IMR-90 (cell line): Measurements from ENCODE around the gene PSTK. TPM values are rescaled to one million over a fixed set of nuclear protein-coding genes. Genes with fewer than 3 reads are reported as not detected.
A peak's percentile ranks its signal among the peaks of the same experiment; 100 is the strongest.

Source experiments
- ATAC-seq: fragments of 200-7000 bp; cut with Tn5 transposase; 2 replicates; pipeline ENCODE4 v1.9.1; 2020; ENCODE audit warnings: low read depth, mild to moderate bottlenecking, moderate library complexity
- BruUV-seq: library from RNA; stranded (reverse); fragments of 400-500 nt; replicated peaks from 2 replicates; lab custom pipeline; 2021; lab: Mats Ljungman, UMichigan
- CTCF ChIA-PET: fragments of 300-600 bp; formaldehyde crosslinking; extraction: SDS; loops from one replicate; lab custom pipeline; 2021; ENCODE audit warnings: antibody characterized with exemption; lab: Yijun Ruan, JAX
- POLR2A ChIA-PET: fragments of 300-600 bp; sonication (Branson Sonifier 250); formaldehyde crosslinking; loops from one replicate; lab custom pipeline; 2022; ENCODE audit warnings: antibody characterized with exemption; ENCODE audit not compliant: unreplicated experiment; lab: Charles Lee
- DNase-seq: peaks from one replicate; pipeline ENCODE4 v3.0.0; 2013
- H2AFZ ChIP-seq: replicated peaks from 2 replicates; pipeline ENCODE3; 2013; ENCODE audit warnings: low read length, mild to moderate bottlenecking; ENCODE audit not compliant: poor library complexity
- H2AK5ac ChIP-seq: 2 replicates; pipeline ENCODE4 v1.6.1; 2013; ENCODE audit warnings: low read depth, low read length, inconsistent platforms
- H2AK9ac ChIP-seq: replicated peaks from 2 replicates; pipeline ENCODE3; 2013; ENCODE audit warnings: mild to moderate bottlenecking, low read depth, low read length, moderate library complexity; ENCODE audit not compliant: poor library complexity
- H2BK120ac ChIP-seq: 2 replicates; pipeline ENCODE4 v1.6.1; 2013; ENCODE audit warnings: low read depth, low read length, inconsistent platforms
- H2BK15ac ChIP-seq: 3 replicates; pipeline ENCODE4 v1.6.1; 2013; ENCODE audit warnings: low read depth, low read length, inconsistent platforms
- H2BK20ac ChIP-seq: 2 replicates; pipeline ENCODE4 v1.6.1; 2013; ENCODE audit warnings: low read depth, mild to moderate bottlenecking, inconsistent platforms, low read length, moderate library complexity
- H2BK5ac ChIP-seq: 2 replicates; pipeline ENCODE4 v1.6.1; 2013; ENCODE audit warnings: mild to moderate bottlenecking, low read depth, low read length, inconsistent platforms; ENCODE audit not compliant: poor library complexity, severe bottlenecking
- H3K14ac ChIP-seq: replicated peaks from 2 replicates; pipeline ENCODE4 v1.6.1; 2013; ENCODE audit warnings: low read depth, low read length, inconsistent platforms
- H3K18ac ChIP-seq: 2 replicates; pipeline ENCODE4 v1.6.1; 2013; ENCODE audit warnings: low read depth, low read length, control low read depth
- H3K23ac ChIP-seq: 2 replicates; pipeline ENCODE4 v1.6.1; 2013; ENCODE audit warnings: low read depth, low read length, inconsistent platforms
- H3K27ac ChIP-seq: 2 replicates; pipeline ENCODE4 v1.5.1; 2013; ENCODE audit warnings: mild to moderate bottlenecking, control low read depth, low read length; ENCODE audit not compliant: insufficient read depth
- H3K27me3 ChIP-seq: 2 replicates; pipeline ENCODE4 v1.6.1; 2013; ENCODE audit warnings: low read length; ENCODE audit not compliant: control insufficient read depth, insufficient read depth
- H3K36me3 ChIP-seq: 2 replicates; pipeline ENCODE4 v1.6.1; 2013; ENCODE audit warnings: low read length, mixed read lengths; ENCODE audit not compliant: control insufficient read depth, insufficient read depth
- H3K4ac ChIP-seq: 2 replicates; pipeline ENCODE4 v1.6.1; 2013; ENCODE audit warnings: low read depth, low read length, inconsistent platforms
- H3K4me1 ChIP-seq: 2 replicates; pipeline ENCODE4 v1.6.1; 2013; ENCODE audit warnings: low read length, mixed read lengths; ENCODE audit not compliant: control insufficient read depth, insufficient read depth
- H3K4me2 ChIP-seq: 2 replicates; pipeline ENCODE4 v1.6.1; 2013; ENCODE audit warnings: low read depth, mild to moderate bottlenecking, control low read depth, low read length, moderate library complexity
- H3K4me3 ChIP-seq: 2 replicates; pipeline ENCODE4 v1.5.1; 2013; ENCODE audit warnings: low read depth, mild to moderate bottlenecking, control low read depth, low read length, moderate library complexity; ENCODE audit not compliant: insufficient read depth
- H3K56ac ChIP-seq: 2 replicates; pipeline ENCODE4 v1.6.1; 2013; ENCODE audit warnings: low read length, inconsistent platforms; ENCODE audit not compliant: insufficient read depth; ENCODE audit errors: extremely low read depth
- H3K79me1 ChIP-seq, 2 experiments: 2 replicates each; pipeline ENCODE4 v1.6.1; 2013; ENCODE audit warnings: low read length in 2 of 2, inconsistent platforms in 1 of 2, low read depth in 1 of 2
- H3K9ac ChIP-seq: 2 replicates; pipeline ENCODE4 v1.6.1; 2013; ENCODE audit warnings: low read depth, low read length, control low read depth
- H3K9me1 ChIP-seq: 2 replicates; pipeline ENCODE4 v1.6.1; 2013; ENCODE audit warnings: low read length, inconsistent platforms; ENCODE audit not compliant: insufficient read depth
- H3K9me3 ChIP-seq: 2 replicates; pipeline ENCODE4 v1.6.1; 2013; ENCODE audit warnings: low read length; ENCODE audit not compliant: control insufficient read depth, insufficient read depth
- H4K20me1 ChIP-seq: 2 replicates; pipeline ENCODE4 v1.6.1; 2013; ENCODE audit warnings: low read length, inconsistent platforms; ENCODE audit not compliant: insufficient read depth
- H4K5ac ChIP-seq: 2 replicates; pipeline ENCODE4 v1.6.1; 2013; ENCODE audit warnings: mild to moderate bottlenecking, low read depth, low read length, control low read depth
- H4K8ac ChIP-seq, 2 experiments: 2 replicates each; pipeline ENCODE4 v1.6.1; 2013; ENCODE audit warnings: low read depth in 2 of 2, low read length in 2 of 2, control low read depth in 1 of 2, inconsistent platforms in 1 of 2
- H4K91ac ChIP-seq: 2 replicates; pipeline ENCODE4 v1.6.1; 2013; ENCODE audit warnings: low read depth, low read length, inconsistent platforms; ENCODE audit not compliant: insufficient read depth
- BHLHE40 ChIP-seq: fragments of 150-350 bp; IDR thresholded peaks from 2 replicates; pipeline ENCODE4 v1.6.1; 2016; ENCODE audit warnings: mild to moderate bottlenecking, low read depth, low read length
- CEBPB ChIP-seq: IDR thresholded peaks from 2 replicates; pipeline ENCODE4 v1.6.1; 2012; ENCODE audit warnings: low read depth, low read length, improper control_type of control experiment
- ELK1 ChIP-seq: fragments of 150-350 bp; IDR thresholded peaks from 2 replicates; pipeline ENCODE4 v1.6.1; 2016; ENCODE audit warnings: low read depth, mild to moderate bottlenecking, low read length, moderate library complexity, borderline replicate concordance
- FOS ChIP-seq: fragments of 150-350 bp; IDR thresholded peaks from 2 replicates; pipeline ENCODE4 v1.6.1; 2016; ENCODE audit warnings: low read depth, low read length
- MAZ ChIP-seq: IDR thresholded peaks from 2 replicates; pipeline ENCODE4 v1.6.1; 2012; ENCODE audit warnings: low read depth, mild to moderate bottlenecking, low read length, improper control_type of control experiment, moderate library complexity, borderline replicate concordance
- MXI1 ChIP-seq: IDR thresholded peaks from 2 replicates; pipeline ENCODE4 v1.6.1; 2012; ENCODE audit warnings: low read depth, mild to moderate bottlenecking, low read length, moderate library complexity, borderline replicate concordance
- NFE2L2 ChIP-seq: fragments of 150-350 bp; IDR thresholded peaks from 2 replicates; pipeline ENCODE4 v1.6.1; 2016; ENCODE audit warnings: low read depth, mild to moderate bottlenecking, low read length
- POLR2A ChIP-seq: IDR thresholded peaks from 2 replicates; pipeline ENCODE4 v1.6.1; 2012; ENCODE audit warnings: mild to moderate bottlenecking, low read depth, low read length
- RAD21 ChIP-seq: IDR thresholded peaks from 2 replicates; pipeline ENCODE4 v1.6.1; 2012; ENCODE audit warnings: low read length, improper control_type of control experiment
- RFX5 ChIP-seq: IDR thresholded peaks from 2 replicates; pipeline ENCODE4 v1.8.0; 2012; ENCODE audit warnings: low read depth, mild to moderate bottlenecking, low read length, moderate library complexity
- WGBS, 2 experiments: methylation state at CpG; one replicate each; pipeline versions ENCODE4 v1.1.5 to v1.1.7; 2013; ENCODE audit warnings: missing lambda C conversion rate in 2 of 2; ENCODE audit not compliant: insufficient read length in 1 of 2; ENCODE audit errors: extremely low coverage in 2 of 2; 5-methylcytosine and 5-hydroxymethylcytosine counted together
- dilution Hi-C: fragments of 300-500 bp; cut with HindIII; formaldehyde crosslinking; loops from one replicate; pipeline ENCODE4 v1.14.3; 2018; ENCODE audit warnings: low sequenced_read_pairs; ENCODE audit not compliant: unreplicated experiment
- in situ Hi-C: fragments of 300-500 bp; cut with MboI; formaldehyde crosslinking; loops from 3 replicates; pipeline ENCODE4 v1.14.3; 2019; ENCODE audit warnings: low sequenced_read_pairs, inconsistent platforms, mixed read lengths
- intact Hi-C: fragments of 100-400 bp; cut with micrococcal nuclease; formaldehyde crosslinking; loops from 2 replicates; pipeline ENCODE4 v1.10.0; 2022
- polyA plus RNA-seq, 3 experiments: library from polyadenylated mRNA; depleted of rRNA; stranded (reverse); fragments of >200 nt; gene quantifications; 2 replicates each; pipeline ENCODE4 v1.2.3, GENCODE V29; 2012; ENCODE audit warnings: low replicate concordance in 1 of 3
- total RNA-seq: library from RNA; depleted of rRNA; stranded (reverse); fragments of >200 nt; gene quantifications from 2 replicates; pipeline ENCODE4 v1.2.3, GENCODE V29; 2012
- TF ChIP-seq, protein P1 (sequence below): fragments of 150-350 bp; IDR thresholded peaks from 2 replicates; pipeline ENCODE4 v1.6.1; 2017; ENCODE audit warnings: mild to moderate bottlenecking, antibody characterized with exemption, low read length, low read depth
- TF ChIP-seq, protein P2 (sequence below): conservative IDR thresholded peaks from 2 replicates; pipeline ENCODE4 v1.5.1; 2012; ENCODE audit warnings: mild to moderate bottlenecking, low read depth, low read length, improper control_type of control experiment

PSTK gene
- total and polyA plus RNA-seq, 2 of the 4 experiments (the other 2 are of a cell fraction): 4.1 to 4.2 TPM

DNA sequence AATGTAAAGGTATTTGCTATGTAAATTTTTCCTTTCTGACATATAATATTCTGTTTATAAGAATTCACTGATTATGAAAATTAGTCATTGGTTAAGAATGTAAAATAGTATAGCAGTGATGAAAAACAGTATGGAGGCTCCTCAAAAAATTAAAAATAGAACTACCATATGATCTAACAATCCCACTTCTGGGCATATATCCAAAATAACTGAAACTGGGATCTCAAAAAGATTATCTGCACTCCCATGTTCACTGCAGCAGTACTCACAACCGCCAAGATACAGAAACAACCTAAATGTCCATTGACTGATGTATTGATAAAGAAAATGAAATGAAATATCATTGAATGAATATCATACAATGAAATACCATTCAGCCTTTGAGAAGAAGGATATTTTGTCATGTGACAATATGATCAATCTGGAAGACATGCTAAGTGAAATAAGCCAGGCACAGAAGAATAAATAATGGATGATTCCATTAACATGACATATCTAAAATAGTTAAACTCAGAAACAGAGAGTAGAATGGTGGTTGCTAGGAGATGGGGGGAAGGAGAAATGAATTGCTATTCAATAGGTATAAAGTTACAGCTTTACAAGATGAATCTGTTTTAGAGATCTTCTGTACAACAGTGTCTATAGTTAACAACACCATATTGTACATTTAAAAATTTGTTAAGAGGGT is 40.2 kb upstream of the PSTK start (continued):
- TF ChIP-seq, protein P1, sequence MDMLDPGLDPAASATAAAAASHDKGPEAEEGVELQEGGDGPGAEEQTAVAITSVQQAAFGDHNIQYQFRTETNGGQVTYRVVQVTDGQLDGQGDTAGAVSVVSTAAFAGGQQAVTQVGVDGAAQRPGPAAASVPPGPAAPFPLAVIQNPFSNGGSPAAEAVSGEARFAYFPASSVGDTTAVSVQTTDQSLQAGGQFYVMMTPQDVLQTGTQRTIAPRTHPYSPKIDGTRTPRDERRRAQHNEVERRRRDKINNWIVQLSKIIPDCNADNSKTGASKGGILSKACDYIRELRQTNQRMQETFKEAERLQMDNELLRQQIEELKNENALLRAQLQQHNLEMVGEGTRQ: no peak

- Histone ChIP-seq H3K4me1 (no peaks in the 10 kb centered on the region), H4K5ac (no peak overlapping the region), H3K56ac (no peak overlapping the region), H4K8ac (no peak overlapping the region), H3K27me3 (no peaks in the 10 kb centered on the region), H3K9ac (no peak overlapping the region), H3K4me3 (no peak overlapping the region), H3K23ac (no peak overlapping the region), H2BK15ac (no peak overlapping the region), H4K91ac (no peak overlapping the region), H3K9me3 (no peaks in the 10 kb centered on the region), H3K9me1 (peaks cover under 1% of the 10 kb centered on the region; the same call in 1 of the 2 replicates), H2BK20ac (no peak overlapping the region), H3K79me1 (peaks cover 10 to 22% of the 10 kb centered on the region in 2 experiments), H4K20me1 (no peaks in the 10 kb centered on the region), H3K4ac (no peak overlapping the region), H2AFZ (no peak overlapping the region), H3K36me3 (peaks cover 6% of the 10 kb centered on the region), H2AK5ac (no peak overlapping the region), H2BK5ac (peak overlapping the region; percentile 7), H3K14ac (no peak overlapping the region), H2BK120ac (no peak overlapping the region), H3K27ac (no peak overlapping the region), H2AK9ac (no peak overlapping the region), H3K4me2 (no peak overlapping the region), H3K18ac (no peak overlapping the region)
- ATAC-seq: no peak
- in situ Hi-C loops: no loop called here
- DNase-seq: peak; percentile 8
- no CpG with 5 or more reads among the region's 3 CpGs for WGBS, 2 experiments
- dilution Hi-C loops: no loop called here
- intact Hi-C loops: no loop called here
- ChIA-PET CTCF (no interaction called here), POLR2A (no interaction called here)
- BruUV-seq: no TSS peak
- TF ChIP-seq MXI1 (no peak), MAZ (no peak), POLR2A (no peak), NFE2L2 (no peak), CEBPB (no peak), BHLHE40 (no peak), FOS (no peak), RFX5 (no peak), ELK1 (no peak), RAD21 (no peak)
- TF ChIP-seq, protein P1: no peak
- TF ChIP-seq, protein P2, sequence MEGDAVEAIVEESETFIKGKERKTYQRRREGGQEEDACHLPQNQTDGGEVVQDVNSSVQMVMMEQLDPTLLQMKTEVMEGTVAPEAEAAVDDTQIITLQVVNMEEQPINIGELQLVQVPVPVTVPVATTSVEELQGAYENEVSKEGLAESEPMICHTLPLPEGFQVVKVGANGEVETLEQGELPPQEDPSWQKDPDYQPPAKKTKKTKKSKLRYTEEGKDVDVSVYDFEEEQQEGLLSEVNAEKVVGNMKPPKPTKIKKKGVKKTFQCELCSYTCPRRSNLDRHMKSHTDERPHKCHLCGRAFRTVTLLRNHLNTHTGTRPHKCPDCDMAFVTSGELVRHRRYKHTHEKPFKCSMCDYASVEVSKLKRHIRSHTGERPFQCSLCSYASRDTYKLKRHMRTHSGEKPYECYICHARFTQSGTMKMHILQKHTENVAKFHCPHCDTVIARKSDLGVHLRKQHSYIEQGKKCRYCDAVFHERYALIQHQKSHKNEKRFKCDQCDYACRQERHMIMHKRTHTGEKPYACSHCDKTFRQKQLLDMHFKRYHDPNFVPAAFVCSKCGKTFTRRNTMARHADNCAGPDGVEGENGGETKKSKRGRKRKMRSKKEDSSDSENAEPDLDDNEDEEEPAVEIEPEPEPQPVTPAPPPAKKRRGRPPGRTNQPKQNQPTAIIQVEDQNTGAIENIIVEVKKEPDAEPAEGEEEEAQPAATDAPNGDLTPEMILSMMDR: no peak
Observed at GRCh38 chr10:122949296-122949695, 30.9 kb upstream of the PSTK start.
